ENCODE results near the gene SLC26A1. TPM values are rescaled to one million over a fixed set of nuclear protein-coding genes. Genes with fewer than 3 reads are reported as not detected.

The SLC26A1 gene
- total RNA-seq, 2 experiments from 2014 or later: not detected

- H3K9me3 ChIP-seq (ENCODE audit: control insufficient read depth in 1 of 2, insufficient read depth in 1 of 2, low read length in 2 of 2): peaks cover 0 to 6% of the 10 kb centered on the region in 2 experiments
These were observed 31.6 kb downstream of the SLC26A1 start for GRCh38 chr4:961351-962230.

GRCh38 chr4:960636-961350, 32.4 kb downstream of the SLC26A1 start:
- Histone ChIP-seq H3K27me3 (ENCODE audit: control insufficient read depth in 1 of 2, insufficient read depth in 2 of 2, low read length in 2 of 2) (no peaks in the 10 kb centered on the region), H3K9me3 (ENCODE audit: control insufficient read depth in 1 of 2, insufficient read depth in 1 of 2, low read length in 2 of 2) (peaks cover 0 to 6% of the 10 kb centered on the region in 2 experiments), H3K4me1 (ENCODE audit: insufficient read depth, low read length) (no peaks in the 10 kb centered on the region), H3K36me3 (ENCODE audit: insufficient read depth, low read length) (peaks cover 13% of the 10 kb centered on the region), H3K4me3 (ENCODE audit: low read length) (no peak overlapping the region), H3K27ac (ENCODE audit: low read depth in 1 of 2, low read length in 2 of 2) (no peak overlapping the region)
- CTCF ChIA-PET: no interaction called here
- no peak overlapping the region for H3K27ac Mint-ChIP-seq
- H3K4me1 Mint-ChIP-seq (ENCODE audit: low read depth): no peaks in the 10 kb centered on the region
- POLR2A ChIA-PET: no interaction called here
- TF ChIP-seq CTCF (IDR thresholded peaks at IDR 0.05): no peak
- H3K27me3 Mint-ChIP-seq: no peaks in the 10 kb centered on the region
- no peak overlapping the region for H3K4me3 Mint-ChIP-seq
- no peak for ATAC-seq (ENCODE audit: poor library complexity)
- H3K9me3 Mint-ChIP-seq: no peaks in the 10 kb centered on the region
- intact Hi-C loops (cut with DNase I, micrococcal nuclease): no loop called here
- peak in 1 of 14 experiments; percentile 14 for DNase-seq
- peaks cover 25% of the 10 kb centered on the region for H3K36me3 Mint-ChIP-seq (ENCODE audit: low read depth)

More at GRCh38 chr4:961351-962230, 31.6 kb downstream of the SLC26A1 start:
- no peak overlapping the region for H3K4me3 Mint-ChIP-seq
- TF ChIP-seq CTCF (IDR thresholded peaks at IDR 0.05): no peak
- no peaks in the 10 kb centered on the region for H3K27me3 ChIP-seq (ENCODE audit: control insufficient read depth in 1 of 2, insufficient read depth in 2 of 2, low read length in 2 of 2)
- H3K4me3 ChIP-seq (ENCODE audit: low read length): no peak overlapping the region
- peak in 1 of 14 experiments; percentile 17 for DNase-seq
- POLR2A ChIA-PET: no interaction called here
- ATAC-seq (ENCODE audit: poor library complexity): no peak
- H3K27ac ChIP-seq (ENCODE audit: low read depth in 1 of 2, low read length in 2 of 2): no peak overlapping the region
- H3K27me3 Mint-ChIP-seq: no peaks in the 10 kb centered on the region
- intact Hi-C loops (cut with DNase I, micrococcal nuclease): no loop called here
- H3K36me3 ChIP-seq (ENCODE audit: insufficient read depth, low read length): peaks cover 13% of the 10 kb centered on the region
- CTCF ChIA-PET: no interaction called here
- no peaks in the 10 kb centered on the region for H3K4me1 Mint-ChIP-seq (ENCODE audit: low read depth)
- peaks cover 25% of the 10 kb centered on the region for H3K36me3 Mint-ChIP-seq (ENCODE audit: low read depth)
- H3K27ac Mint-ChIP-seq: no peak overlapping the region
- H3K4me1 ChIP-seq (ENCODE audit: insufficient read depth, low read length): no peaks in the 10 kb centered on the region
- no peaks in the 10 kb centered on the region for H3K9me3 Mint-ChIP-seq

GRCh38 chr4:960140-960635, 33.0 kb downstream of the SLC26A1 start:
- Mint-ChIP-seq H3K27ac (no peak overlapping the region), H3K4me1 (ENCODE audit: low read depth) (no peaks in the 10 kb centered on the region), H3K27me3 (no peaks in the 10 kb centered on the region), H3K4me3 (no peak overlapping the region), H3K36me3 (ENCODE audit: low read depth) (peaks cover 25% of the 10 kb centered on the region), H3K9me3 (no peaks in the 10 kb centered on the region)
- Histone ChIP-seq H3K9me3 (ENCODE audit: control insufficient read depth in 1 of 2, insufficient read depth in 1 of 2, low read length in 2 of 2) (peaks cover 0 to 6% of the 10 kb centered on the region in 2 experiments), H3K27ac (ENCODE audit: low read depth in 1 of 2, low read length in 2 of 2) (no peak overlapping the region), H3K27me3 (ENCODE audit: control insufficient read depth in 1 of 2, insufficient read depth in 2 of 2, low read length in 2 of 2) (no peaks in the 10 kb centered on the region), H3K36me3 (ENCODE audit: insufficient read depth, low read length) (peaks cover 13% of the 10 kb centered on the region), H3K4me1 (ENCODE audit: insufficient read depth, low read length) (no peaks in the 10 kb centered on the region), H3K4me3 (ENCODE audit: low read length) (no peak overlapping the region)
- CTCF ChIA-PET: no interaction called here
- no peak for TF ChIP-seq CTCF (IDR thresholded peaks at IDR 0.05)
- POLR2A ChIA-PET: no interaction called here
- ATAC-seq (ENCODE audit: poor library complexity) (no peak), DNase-seq (peak in 1 of 14 experiments; percentile 15)
- intact Hi-C loops (cut with DNase I, micrococcal nuclease): no loop called here

Measured in CD4-positive, alpha-beta T cell (primary cell).